GM12878 (cell line): ENCODE data around the gene FILIP1L. TPM values are rescaled to one million over a fixed set of nuclear protein-coding genes. Genes with fewer than 3 reads are reported as not detected.
A peak's percentile ranks its signal among the peaks of the same experiment; 100 is the strongest.

Experiments used
- ATF7 ChIP-seq: fragments of 450-650 bp; IDR thresholded peaks from 2 replicates; pipeline ENCODE4 v1.6.1; 2016; ENCODE audit warnings: low read depth, mild to moderate bottlenecking
- CREB1 ChIP-seq: IDR thresholded peaks from 2 replicates; pipeline ENCODE4 v1.6.1; 2012; ENCODE audit warnings: low read depth, mild to moderate bottlenecking, inconsistent platforms
- CTCF ChIP-seq, 3 experiments: IDR thresholded peaks in 2 of 3; conservative IDR thresholded peaks in 1 of 3; 2 replicates each; pipeline ENCODE4 v1.5.1; 2011; ENCODE audit warnings: low read depth in 3 of 3, low read length in 3 of 3, mild to moderate bottlenecking in 3 of 3, control low read depth in 2 of 3, moderate library complexity in 2 of 3, inconsistent platforms in 1 of 3, mixed read lengths in 1 of 3; ENCODE audit not compliant: control insufficient read depth in 2 of 3, insufficient read depth in 1 of 3; ENCODE audit errors: extremely low read depth in 1 of 3
- EP300 ChIP-seq, 2 experiments: fragments of 150-350 bp in 1 of 2; IDR thresholded peaks; 2 replicates each; pipeline ENCODE4 v1.6.1; 2011 to 2012; ENCODE audit warnings: low read depth in 2 of 2, low read length in 2 of 2, borderline replicate concordance in 1 of 2, improper control_type of control experiment in 1 of 2, inconsistent platforms in 1 of 2; ENCODE audit not compliant: control insufficient read depth in 1 of 2
- EZH2 ChIP-seq: IDR thresholded peaks from 2 replicates; pipeline ENCODE4 v1.6.1; 2012; ENCODE audit warnings: low read depth, mild to moderate bottlenecking, control low read depth, inconsistent platforms, low read length, borderline replicate concordance; ENCODE audit not compliant: control insufficient read depth
- JUND ChIP-seq: IDR thresholded peaks from 2 replicates; pipeline ENCODE4 v1.6.1; 2012; ENCODE audit warnings: low read depth, mild to moderate bottlenecking, low read length, improper control_type of control experiment, moderate library complexity
- KAT2A ChIP-seq: conservative IDR thresholded peaks from 2 replicates; pipeline ENCODE4 v1.6.1; 2011; ENCODE audit warnings: low read depth, low read length; ENCODE audit not compliant: control insufficient read depth
- MEF2A ChIP-seq: IDR thresholded peaks from 2 replicates; pipeline ENCODE4 v1.6.1; 2011; ENCODE audit warnings: low read depth, mild to moderate bottlenecking, low read length, moderate library complexity; ENCODE audit not compliant: insufficient read depth
- NBN ChIP-seq: fragments of 450-650 bp; IDR thresholded peaks from 2 replicates; pipeline ENCODE4 v1.6.1; 2016
- NFXL1 ChIP-seq: fragments of 450-650 bp; IDR thresholded peaks from 2 replicates; pipeline ENCODE4 v1.6.1; 2017; ENCODE audit warnings: antibody characterized with exemption, mild to moderate bottlenecking, borderline replicate concordance
- PML ChIP-seq: IDR thresholded peaks from 2 replicates; pipeline ENCODE4 v1.6.1; 2012; ENCODE audit warnings: low read length, inconsistent platforms
- POLR2A ChIP-seq: IDR thresholded peaks from 2 replicates; pipeline ENCODE4 v1.6.1; 2011; ENCODE audit warnings: low read depth, mild to moderate bottlenecking, low read length
- RAD51 ChIP-seq: fragments of 450-650 bp; IDR thresholded peaks from 2 replicates; pipeline ENCODE4 v1.6.1; 2016; ENCODE audit warnings: moderate library complexity, mild to moderate bottlenecking, inconsistent platforms
- RB1 ChIP-seq: fragments of 450-650 bp; formaldehyde crosslinking; IDR thresholded peaks from 2 replicates; pipeline ENCODE4 v1.6.1; 2017; ENCODE audit warnings: mild to moderate bottlenecking, borderline replicate concordance
- RFX5 ChIP-seq: IDR thresholded peaks from 2 replicates; pipeline ENCODE4 v1.6.1; 2011; ENCODE audit warnings: low read depth, low read length, improper control_type of control experiment
- SRF ChIP-seq, 2 experiments: IDR thresholded peaks; 2 replicates each; pipeline ENCODE4 v1.6.1; 2011; ENCODE audit warnings: low read depth in 2 of 2, low read length in 2 of 2, mild to moderate bottlenecking in 1 of 2, moderate library complexity in 1 of 2
- STAT1 ChIP-seq: fragments of 450-650 bp; conservative IDR thresholded peaks from 2 replicates; pipeline ENCODE4 v1.6.1; 2014; ENCODE audit warnings: antibody characterized with exemption, mild to moderate bottlenecking
- YBX1 ChIP-seq: fragments of 450-650 bp; IDR thresholded peaks from 2 replicates; pipeline ENCODE4 v1.6.1; 2016; ENCODE audit warnings: antibody characterized with exemption
- ZNF384 ChIP-seq: IDR thresholded peaks from 2 replicates; pipeline ENCODE4 v1.6.1; 2012; ENCODE audit warnings: low read depth, mild to moderate bottlenecking, low read length, improper control_type of control experiment, borderline replicate concordance
- polyA plus RNA-seq, 11 experiments: library from polyadenylated mRNA; depleted of rRNA in 4 of 11; unstranded in 6 of 11; stranded (reverse) in 5 of 11; fragments of >200 nt; fragmentation: Nextera tagmentation in 4 of 11; fragmentation: Illumina TruSeq in 1 of 11; extraction: Ambion mirVana in 4 of 11; extraction: Trizol in 1 of 11; gene quantifications; 1 replicate in 1 of 11; 2 replicates in 10 of 11; pipeline versions ENCODE4 v1.2.1 to v1.2.3, GENCODE V29; 2011 to 2016; ENCODE audit warnings: inconsistent platforms in 2 of 11, missing spikeins in 2 of 11, low read depth in 1 of 11
- total RNA-seq, 4 experiments: library from RNA; depleted of rRNA in 3 of 4; stranded (reverse); fragments of >200 nt in 3 of 4; fragmentation: Illumina TruSeq in 1 of 4; extraction: Trizol in 1 of 4; gene quantifications; 2 replicates each; pipeline versions ENCODE4 v1.2.1 to v1.2.3, GENCODE V29; 2013 to 2021
- TF ChIP-seq, protein P1 (sequence below): IDR thresholded peaks from 2 replicates; pipeline ENCODE4 v1.6.1; 2012; ENCODE audit warnings: low read depth, low read length, improper control_type of control experiment
- TF ChIP-seq, protein P2 (sequence below): IDR thresholded peaks from 2 replicates; pipeline ENCODE4 v1.6.1; 2011; ENCODE audit warnings: low read depth, mild to moderate bottlenecking, low read length, moderate library complexity, borderline replicate concordance; ENCODE audit errors: extremely low read depth
- TF ChIP-seq, protein P3 (sequence below): IDR thresholded peaks from 2 replicates; pipeline ENCODE4 v1.6.1; 2011; ENCODE audit warnings: borderline replicate concordance, low read depth, mild to moderate bottlenecking, moderate library complexity, mixed read lengths, low read length; ENCODE audit not compliant: insufficient read depth; ENCODE audit errors: extremely low read length
- TF ChIP-seq, protein P4 (sequence below): fragments of 450-650 bp; formaldehyde crosslinking; IDR thresholded peaks from 2 replicates; pipeline ENCODE4 v1.4.0; 2020; ENCODE audit warnings: mild to moderate bottlenecking, moderate library complexity
- TF ChIP-seq, protein P5 (sequence below): IDR thresholded peaks from 2 replicates; pipeline ENCODE4 v1.6.1; 2011; ENCODE audit warnings: low read depth, low read length, improper control_type of control experiment, borderline replicate concordance

The FILIP1L gene
- total and polyA plus RNA-seq, 10 of the 15 experiments (the other 5 are each of a cell fraction or from before 2014, with no cell fraction given), result 0.24 to 6.1 (median 3.5) TPM

GRCh38 chr3:100068826-100069225, 45.5 kb downstream of the FILIP1L start (continued):
- TF ChIP-seq RFX5, result no peak
- TF ChIP-seq ZNF384, result no peak
- peak; percentile 22; the same call in 1 of the 2 replicates for TF ChIP-seq NBN
- TF ChIP-seq POLR2A, result no peak
- TF ChIP-seq PML, result no peak
- no peak for TF ChIP-seq YBX1
- no peak for TF ChIP-seq STAT1
- TF ChIP-seq MEF2A, result no peak
- TF ChIP-seq CTCF (IDR thresholded peaks at IDR 0.05 in 2 of 3, conservative IDR thresholded peaks at IDR 0.05 in 1 of 3; ENCODE audit: control insufficient read depth in 2 of 3, extremely low read depth in 1 of 3, insufficient read depth in 1 of 3, low read depth in 3 of 3, low read length in 3 of 3), result peak; percentile 74 to 79 (median 79)
- TF ChIP-seq, protein P1, sequence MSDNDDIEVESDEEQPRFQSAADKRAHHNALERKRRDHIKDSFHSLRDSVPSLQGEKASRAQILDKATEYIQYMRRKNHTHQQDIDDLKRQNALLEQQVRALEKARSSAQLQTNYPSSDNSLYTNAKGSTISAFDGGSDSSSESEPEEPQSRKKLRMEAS, result no peak
- TF ChIP-seq, protein P2, sequence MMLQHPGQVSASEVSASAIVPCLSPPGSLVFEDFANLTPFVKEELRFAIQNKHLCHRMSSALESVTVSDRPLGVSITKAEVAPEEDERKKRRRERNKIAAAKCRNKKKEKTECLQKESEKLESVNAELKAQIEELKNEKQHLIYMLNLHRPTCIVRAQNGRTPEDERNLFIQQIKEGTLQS, result 0 out of 2 replicates have a peak, but pooled peaks have one; percentile 14
- TF ChIP-seq, protein P3, sequence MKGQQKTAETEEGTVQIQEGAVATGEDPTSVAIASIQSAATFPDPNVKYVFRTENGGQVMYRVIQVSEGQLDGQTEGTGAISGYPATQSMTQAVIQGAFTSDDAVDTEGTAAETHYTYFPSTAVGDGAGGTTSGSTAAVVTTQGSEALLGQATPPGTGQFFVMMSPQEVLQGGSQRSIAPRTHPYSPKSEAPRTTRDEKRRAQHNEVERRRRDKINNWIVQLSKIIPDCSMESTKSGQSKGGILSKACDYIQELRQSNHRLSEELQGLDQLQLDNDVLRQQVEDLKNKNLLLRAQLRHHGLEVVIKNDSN, result peak; percentile 37
- peak; percentile 77; the same call in 1 of the 2 replicates for TF ChIP-seq RAD51
- TF ChIP-seq EP300 (IDR thresholded peaks at IDR 0.05; ENCODE audit: borderline replicate concordance in 1 of 2, control insufficient read depth in 1 of 2, low read depth in 2 of 2, low read length in 2 of 2), result no peak
- no peak for TF ChIP-seq CREB1
- TF ChIP-seq, protein P4, sequence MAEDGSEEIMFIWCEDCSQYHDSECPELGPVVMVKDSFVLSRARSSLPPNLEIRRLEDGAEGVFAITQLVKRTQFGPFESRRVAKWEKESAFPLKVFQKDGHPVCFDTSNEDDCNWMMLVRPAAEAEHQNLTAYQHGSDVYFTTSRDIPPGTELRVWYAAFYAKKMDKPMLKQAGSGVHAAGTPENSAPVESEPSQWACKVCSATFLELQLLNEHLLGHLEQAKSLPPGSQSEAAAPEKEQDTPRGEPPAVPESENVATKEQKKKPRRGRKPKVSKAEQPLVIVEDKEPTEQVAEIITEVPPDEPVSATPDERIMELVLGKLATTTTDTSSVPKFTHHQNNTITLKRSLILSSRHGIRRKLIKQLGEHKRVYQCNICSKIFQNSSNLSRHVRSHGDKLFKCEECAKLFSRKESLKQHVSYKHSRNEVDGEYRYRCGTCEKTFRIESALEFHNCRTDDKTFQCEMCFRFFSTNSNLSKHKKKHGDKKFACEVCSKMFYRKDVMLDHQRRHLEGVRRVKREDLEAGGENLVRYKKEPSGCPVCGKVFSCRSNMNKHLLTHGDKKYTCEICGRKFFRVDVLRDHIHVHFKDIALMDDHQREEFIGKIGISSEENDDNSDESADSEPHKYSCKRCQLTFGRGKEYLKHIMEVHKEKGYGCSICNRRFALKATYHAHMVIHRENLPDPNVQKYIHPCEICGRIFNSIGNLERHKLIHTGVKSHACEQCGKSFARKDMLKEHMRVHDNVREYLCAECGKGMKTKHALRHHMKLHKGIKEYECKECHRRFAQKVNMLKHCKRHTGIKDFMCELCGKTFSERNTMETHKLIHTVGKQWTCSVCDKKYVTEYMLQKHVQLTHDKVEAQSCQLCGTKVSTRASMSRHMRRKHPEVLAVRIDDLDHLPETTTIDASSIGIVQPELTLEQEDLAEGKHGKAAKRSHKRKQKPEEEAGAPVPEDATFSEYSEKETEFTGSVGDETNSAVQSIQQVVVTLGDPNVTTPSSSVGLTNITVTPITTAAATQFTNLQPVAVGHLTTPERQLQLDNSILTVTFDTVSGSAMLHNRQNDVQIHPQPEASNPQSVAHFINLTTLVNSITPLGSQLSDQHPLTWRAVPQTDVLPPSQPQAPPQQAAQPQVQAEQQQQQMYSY, result no peak
- TF ChIP-seq KAT2A, result no peak
- no peak for TF ChIP-seq SRF (IDR thresholded peaks at IDR 0.05; ENCODE audit: low read depth in 2 of 2, low read length in 2 of 2)
- no peak for TF ChIP-seq NFXL1
- TF ChIP-seq ATF7, result no peak
- TF ChIP-seq EZH2, result no peak
- TF ChIP-seq, protein P5, sequence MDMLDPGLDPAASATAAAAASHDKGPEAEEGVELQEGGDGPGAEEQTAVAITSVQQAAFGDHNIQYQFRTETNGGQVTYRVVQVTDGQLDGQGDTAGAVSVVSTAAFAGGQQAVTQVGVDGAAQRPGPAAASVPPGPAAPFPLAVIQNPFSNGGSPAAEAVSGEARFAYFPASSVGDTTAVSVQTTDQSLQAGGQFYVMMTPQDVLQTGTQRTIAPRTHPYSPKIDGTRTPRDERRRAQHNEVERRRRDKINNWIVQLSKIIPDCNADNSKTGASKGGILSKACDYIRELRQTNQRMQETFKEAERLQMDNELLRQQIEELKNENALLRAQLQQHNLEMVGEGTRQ, result no peak; the same call in 1 of the 2 replicates
- TF ChIP-seq RB1, result no peak
- TF ChIP-seq JUND, result no peak
